WTC11 (cell line): Measurements from ENCODE around the gene RAPH1. TPM values are rescaled to one million over a fixed set of nuclear protein-coding genes. Genes with fewer than 3 reads are reported as not detected.

ENCODE experiments used
- ATAC-seq: fragments of 200-7000 bp; cut with Tn5 transposase; 2 replicates; pipeline ENCODE4 v1.10.0; 2021; ENCODE audit warnings: mild to moderate bottlenecking, moderate library complexity
- CTCF ChIA-PET: fragments of 300-600 bp; sonication (Branson Sonifier 250); formaldehyde crosslinking; loops from one replicate; lab custom pipeline; 2021; ENCODE audit warnings: antibody characterized with exemption; lab: Charles Lee
- POLR2A ChIA-PET: fragments of 350-600 bp; sonication (Branson Sonifier 250); formaldehyde crosslinking; loops from one replicate; lab custom pipeline; 2021; ENCODE audit warnings: antibody characterized with exemption; lab: Charles Lee
- DNase-seq: peaks from one replicate; pipeline ENCODE4 v3.0.0; 2021; ENCODE audit warnings: low spot score
- H3K27ac Mint-ChIP-seq: 2 replicates; pipeline ENCODE4 v1.8.0; 2021; ENCODE audit warnings: mixed read lengths
- H3K27me3 Mint-ChIP-seq: 2 replicates; pipeline ENCODE4 v1.8.0; 2021; ENCODE audit warnings: low read depth, mild to moderate bottlenecking, moderate library complexity, mixed read lengths
- H3K36me3 Mint-ChIP-seq: 2 replicates; pipeline ENCODE4 v1.8.0; 2021; ENCODE audit warnings: mixed read lengths
- H3K4me1 Mint-ChIP-seq: 2 replicates; pipeline ENCODE4 v1.8.0; 2022; ENCODE audit warnings: mixed read lengths
- H3K4me3 Mint-ChIP-seq: 2 replicates; pipeline ENCODE4 v1.8.0; 2021; ENCODE audit warnings: mild to moderate bottlenecking, moderate library complexity, mixed read lengths
- H3K9me3 Mint-ChIP-seq: 2 replicates; pipeline ENCODE4 v1.8.0; 2021; ENCODE audit warnings: mixed read lengths
- ARID4B ChIP-seq: sonication (generic); formaldehyde crosslinking; IDR thresholded peaks from 2 replicates; pipeline ENCODE4 v1.8.0; 2023; ENCODE audit warnings: missing genetic modification reagents, mild to moderate bottlenecking, borderline replicate concordance
- ATF1 ChIP-seq: sonication (generic); formaldehyde crosslinking; IDR thresholded peaks from 2 replicates; pipeline ENCODE4 v1.8.1; 2023; ENCODE audit warnings: mild to moderate bottlenecking, moderate library complexity, missing genetic modification reagents
- ATF2 ChIP-seq: sonication (generic); formaldehyde crosslinking; IDR thresholded peaks from 2 replicates; pipeline ENCODE4 v1.8.1; 2022; ENCODE audit warnings: low read depth, missing genetic modification reagents, borderline replicate concordance
- CTCF ChIP-seq: fragments of 200-600 bp; IDR thresholded peaks from 2 replicates; pipeline ENCODE4 v1.8.0; 2022; ENCODE audit warnings: antibody characterized with exemption
- E2F1 ChIP-seq: sonication (generic); formaldehyde crosslinking; IDR thresholded peaks from 2 replicates; pipeline ENCODE4 v1.8.0; 2022; ENCODE audit warnings: mild to moderate bottlenecking, missing genetic modification reagents
- E2F4 ChIP-seq: sonication (generic); formaldehyde crosslinking; IDR thresholded peaks from 2 replicates; pipeline ENCODE4 v1.8.1; 2022; ENCODE audit warnings: low read depth, mild to moderate bottlenecking, moderate library complexity, missing genetic modification reagents, borderline replicate concordance
- ELF4 ChIP-seq: sonication (generic); formaldehyde crosslinking; IDR thresholded peaks from 2 replicates; pipeline ENCODE4 v1.8.1; 2022; ENCODE audit warnings: low read depth, mild to moderate bottlenecking, moderate library complexity, missing genetic modification reagents
- GTF2I ChIP-seq: fragments of 250-450 bp; sonication (Bioruptor Pico); conservative IDR thresholded peaks from 2 replicates; pipeline ENCODE4 v1.4.0; 2021; ENCODE audit warnings: mild to moderate bottlenecking
- IRF2 ChIP-seq: sonication (generic); formaldehyde crosslinking; IDR thresholded peaks from 2 replicates; pipeline ENCODE4 v1.8.0; 2022; ENCODE audit warnings: low read depth, missing genetic modification reagents, borderline replicate concordance
- KAT7 ChIP-seq: sonication (generic); formaldehyde crosslinking; IDR thresholded peaks from 2 replicates; pipeline ENCODE4 v1.8.1; 2023; ENCODE audit warnings: missing genetic modification reagents, mild to moderate bottlenecking, borderline replicate concordance
- PRRX2 ChIP-seq: fragments of 250-450 bp; sonication (Bioruptor Pico); IDR thresholded peaks from 2 replicates; pipeline ENCODE4 v1.8.0; 2021; ENCODE audit warnings: mild to moderate bottlenecking
- ZNF138 ChIP-seq: sonication (generic); formaldehyde crosslinking; conservative IDR thresholded peaks from 2 replicates; pipeline ENCODE4 v1.8.1; 2022; ENCODE audit warnings: mild to moderate bottlenecking, moderate library complexity, missing genetic modification reagents
- ZNF425 ChIP-seq: fragments of 250-450 bp; sonication (Bioruptor Pico); conservative IDR thresholded peaks from 2 replicates; pipeline ENCODE4 v1.9.0; 2021; ENCODE audit warnings: mild to moderate bottlenecking
- ZNF512 ChIP-seq: sonication (generic); formaldehyde crosslinking; IDR thresholded peaks from 2 replicates; pipeline ENCODE4 v1.8.1; 2022; ENCODE audit warnings: missing genetic modification reagents, borderline replicate concordance
- ZSCAN18 ChIP-seq: fragments of 250-450 bp; sonication (Bioruptor Pico); IDR thresholded peaks from 2 replicates; pipeline ENCODE4 v2.1.2; 2022; ENCODE audit warnings: mild to moderate bottlenecking, moderate library complexity
- total RNA-seq: library from RNA; stranded (reverse); gene quantifications from 3 replicates; pipeline ENCODE4 v1.2.3, GENCODE V29; 2021

RAPH1 gene
- total RNA-seq, 1 experiment from 2014 or later, result 24.6 TPM

- TF ChIP-seq ZSCAN18 (no peak), GTF2I (CRISPR knock-in tag) (no peak), ATF1 (CRISPR knock-in tag) (no peak), ARID4B (no peak), KAT7 (CRISPR knock-in tag) (no peak), ELF4 (CRISPR knock-in tag) (no peak), E2F1 (CRISPR knock-in tag) (no peak), PRRX2 (CRISPR knock-in tag) (no peak), ZNF425 (CRISPR knock-in tag) (no peak), ATF2 (CRISPR knock-in tag) (no peak), IRF2 (no peak), ZNF138 (no peak), ZNF512 (CRISPR knock-in tag) (no peak)
Observed at GRCh38 chr2:203455209-203455608, 79.9 kb downstream of the RAPH1 start (continued).

- Mint-ChIP-seq H3K27me3 (no peaks in the 10 kb centered on the region), H3K4me3 (no peak overlapping the region), H3K27ac (no peak overlapping the region), H3K4me1 (no peaks in the 10 kb centered on the region), H3K36me3 (peaks cover 4% of the 10 kb centered on the region), H3K9me3 (no peaks in the 10 kb centered on the region)
- ATAC-seq (peak; percentile 51; the same call in 1 of the 2 replicates), DNase-seq (no peak)
- CTCF ChIA-PET, result interaction anchor here (0.5 to 1.3 kb wide), 7 partner anchors 15 to 368 kb away, joined by 3 to 5 read pairs (median 3); partner anchors contain the start of gene CYP20A1
- TF ChIP-seq CTCF (peak; percentile 64), E2F4 (no peak)
- POLR2A ChIA-PET, result no interaction called here
Observed at GRCh38 chr2:203453858-203454451, 81.1 kb downstream of the RAPH1 start.
